ENCODE results near the gene POT1.

The POT1 gene

GRCh38 chr7:124818807-124819206 is 110.8 kb downstream of the POT1 start:
- TF ChIP-seq CTCF (IDR thresholded peaks at IDR 0.05) = no peak

- no peak for TF ChIP-seq CTCF (IDR thresholded peaks at IDR 0.05)
These were observed 115.4 kb downstream of the POT1 start for GRCh38 chr7:124813994-124814798.

GRCh38 chr7:124812764-124813163 is 116.9 kb downstream of the POT1 start:
- no peak for TF ChIP-seq CTCF (IDR thresholded peaks at IDR 0.05)

GRCh38 chr7:124811341-124811740 is 118.3 kb downstream of the POT1 start:
- no peak for TF ChIP-seq CTCF (IDR thresholded peaks at IDR 0.05)

GRCh38 chr7:124810605-124811004 is 119.0 kb downstream of the POT1 start:
- TF ChIP-seq CTCF (IDR thresholded peaks at IDR 0.05) = no peak

GRCh38 chr7:124808206-124808605 is 121.4 kb downstream of the POT1 start:
- TF ChIP-seq CTCF (IDR thresholded peaks at IDR 0.05) = no peak

GRCh38 chr7:124801330-124801895 is 128.2 kb downstream of the POT1 start:
- TF ChIP-seq CTCF (IDR thresholded peaks at IDR 0.05) = no peak

All from LNCAP (cell line).